WI38 (cell line): Measurements from ENCODE around the gene EBPL.

Source experiments
- H3K4me3 ChIP-seq: 2 replicates; pipeline ENCODE4 v1.5.1; 2011; ENCODE audit warnings: low read depth, mild to moderate bottlenecking, control low read depth, low read length
- CTCF ChIP-seq: IDR thresholded peaks from 2 replicates; pipeline ENCODE4 v1.5.1; 2012; ENCODE audit warnings: low read depth, mild to moderate bottlenecking, control low read depth, low read length

Gene EBPL

GRCh38 chr13:49633710-49634109 lies 57.6 kb downstream of the EBPL start:
- TF ChIP-seq CTCF, result no peak
- H3K4me3 ChIP-seq, result no peak overlapping the region

- TF ChIP-seq CTCF, result no peak
- no peak overlapping the region for H3K4me3 ChIP-seq
Measured at GRCh38 chr13:49632156-49632555, 59.1 kb downstream of the EBPL start.

GRCh38 chr13:49630580-49630979 lies 60.7 kb downstream of the EBPL start:
- no peak for TF ChIP-seq CTCF
- H3K4me3 ChIP-seq, result no peak overlapping the region

- no peak for TF ChIP-seq CTCF
- H3K4me3 ChIP-seq, result no peak overlapping the region
Measured at GRCh38 chr13:49629947-49630346, 61.3 kb downstream of the EBPL start.

- no peak for TF ChIP-seq CTCF
Measured at GRCh38 chr13:49629196-49629938, 61.9 kb downstream of the EBPL start.

GRCh38 chr13:49627831-49628652 lies 63.2 kb downstream of the EBPL start, which contains the start of gene ARL11:
Gene ARL11, plus strand, starts transcription at chr13:49628507. Its CDS starts 1,941 bp downstream, at chr13:49630448.
- no peak for TF ChIP-seq CTCF
- no peak within 1 kb of the TSS for H3K4me3 ChIP-seq

More at GRCh38 chr13:49629196-49629938, 61.9 kb downstream of the EBPL start:
- no peak overlapping the region for H3K4me3 ChIP-seq
